ENCODE measurements around the gene DNAJC18. TPM values are rescaled to one million over a fixed set of nuclear protein-coding genes. Genes with fewer than 3 reads are reported as not detected.

DNAJC18 gene
- 54.0 TPM for total RNA-seq

DNA sequence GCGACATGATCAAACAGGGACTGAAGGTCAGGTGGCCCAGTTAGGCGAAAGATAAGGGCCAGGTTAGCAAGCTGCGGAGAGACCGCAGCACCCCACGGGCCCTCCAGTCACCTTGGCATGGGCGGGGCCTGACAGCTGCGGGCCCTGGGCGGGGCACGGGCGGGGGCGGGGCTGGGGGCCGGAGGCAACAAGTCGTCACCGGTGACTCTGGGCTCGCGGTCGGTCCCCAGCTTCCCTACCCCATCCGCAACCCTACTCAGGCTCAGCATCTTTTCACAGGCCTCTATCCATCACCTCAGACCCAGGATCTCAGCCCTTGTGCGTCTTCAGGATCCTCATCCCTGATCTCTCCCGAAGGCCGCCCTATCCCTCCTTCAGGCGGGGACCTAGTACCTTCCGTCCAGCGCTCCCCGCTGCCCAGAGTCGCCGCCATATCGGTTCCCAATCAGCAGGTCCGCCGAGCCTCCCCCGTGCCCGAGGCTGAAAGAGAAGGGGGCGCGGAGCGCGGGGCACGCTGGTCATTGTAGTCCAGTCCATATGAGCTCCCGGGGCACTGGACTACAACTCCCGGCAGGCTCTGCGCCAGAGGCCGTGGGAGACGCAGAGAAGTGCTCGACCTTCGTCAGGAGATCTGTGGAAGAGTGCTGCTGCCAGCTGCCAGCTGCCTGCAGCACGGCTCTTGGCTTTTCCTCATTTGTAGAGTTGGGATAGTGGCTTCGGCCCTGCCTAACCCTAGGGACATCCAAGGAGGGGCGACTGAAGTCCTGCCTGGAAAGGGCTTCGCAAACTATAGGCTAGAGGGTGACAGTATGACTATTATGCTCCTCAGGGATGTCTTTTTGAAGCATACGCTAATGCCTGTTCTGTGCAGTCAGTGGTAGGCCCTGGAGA lies at the start of gene DNAJC18:
DNAJC18 (minus strand) TSS at position 513 of the 891 bp plus-strand sequence; CDS start at position 433, 80 bp downstream.

DNA sequence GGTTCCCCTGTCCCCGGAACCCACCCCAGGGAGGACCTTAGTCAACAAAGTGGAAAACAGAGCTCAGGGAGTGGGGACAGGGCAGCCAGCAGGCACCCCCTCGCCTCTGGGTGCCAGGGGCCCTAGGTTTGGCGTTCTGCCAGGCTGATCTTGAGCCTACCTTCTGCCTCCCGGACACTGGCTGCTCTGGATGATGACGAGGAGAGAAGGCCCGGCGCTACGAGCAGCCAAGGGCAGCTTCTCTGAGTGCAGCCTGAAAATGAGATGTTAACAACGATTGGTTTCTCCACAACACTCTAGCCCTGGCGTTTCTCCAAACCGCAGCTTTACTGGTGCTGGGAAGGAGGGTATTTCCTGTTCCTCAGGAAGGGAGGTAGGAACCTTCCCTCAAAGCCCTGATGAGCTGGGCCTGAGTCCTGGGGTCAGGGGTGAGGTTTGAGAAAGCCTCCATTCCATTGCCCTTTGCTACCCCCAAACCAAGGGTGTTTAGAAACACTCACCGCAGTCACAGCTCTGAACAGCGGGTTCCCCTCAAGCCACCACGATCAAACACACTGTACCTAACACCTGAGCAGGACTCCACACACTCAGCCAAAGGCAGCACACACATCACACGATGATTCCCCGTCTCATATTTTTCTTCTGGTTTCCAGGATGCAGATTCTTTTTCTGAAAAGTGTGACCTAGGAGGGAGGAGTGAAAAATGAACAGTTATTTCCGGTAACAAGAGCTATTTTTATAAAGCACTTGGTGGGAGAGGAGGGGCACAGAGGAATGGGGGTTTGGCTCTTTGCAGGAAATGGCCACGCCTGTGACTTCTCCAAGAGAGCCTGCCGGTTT lies 42.9 kb upstream of the DNAJC18 start, which contains the start of gene STING1:
STING1 (minus strand) TSS at position 709 of the 840 bp plus-strand sequence. CDS start 1,054 bp downstream, outside the sequence.

DNA sequence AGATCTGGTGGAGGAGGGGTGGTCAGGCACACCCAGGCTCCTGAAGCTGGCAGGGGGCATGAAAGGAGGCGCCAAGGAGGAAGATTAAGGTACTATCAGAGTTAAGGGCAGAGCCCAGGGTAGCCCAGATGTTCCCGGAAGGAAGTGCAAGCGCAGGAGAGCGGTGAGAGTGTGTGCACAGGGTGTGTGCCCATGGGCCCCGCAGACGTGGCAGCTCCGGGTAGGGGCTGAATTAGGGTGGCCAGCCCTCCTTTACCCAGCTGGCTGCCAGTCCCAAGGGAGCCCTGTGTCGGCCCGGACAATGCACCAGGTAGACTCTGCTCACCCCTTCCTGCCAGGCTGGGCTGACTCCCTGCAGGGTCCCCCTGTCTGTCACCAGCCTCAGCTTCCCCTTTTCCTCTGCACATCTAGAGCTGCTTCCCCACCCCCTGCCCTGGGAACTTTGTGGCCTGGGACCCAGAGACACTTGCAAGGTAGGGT lies 31.5 kb upstream of the DNAJC18 start, which contains the start of gene SMIM33:
SMIM33 (plus strand) TSS at position 184 of the 480 bp plus-strand sequence; CDS start at position 302, 118 bp downstream.

DNA sequence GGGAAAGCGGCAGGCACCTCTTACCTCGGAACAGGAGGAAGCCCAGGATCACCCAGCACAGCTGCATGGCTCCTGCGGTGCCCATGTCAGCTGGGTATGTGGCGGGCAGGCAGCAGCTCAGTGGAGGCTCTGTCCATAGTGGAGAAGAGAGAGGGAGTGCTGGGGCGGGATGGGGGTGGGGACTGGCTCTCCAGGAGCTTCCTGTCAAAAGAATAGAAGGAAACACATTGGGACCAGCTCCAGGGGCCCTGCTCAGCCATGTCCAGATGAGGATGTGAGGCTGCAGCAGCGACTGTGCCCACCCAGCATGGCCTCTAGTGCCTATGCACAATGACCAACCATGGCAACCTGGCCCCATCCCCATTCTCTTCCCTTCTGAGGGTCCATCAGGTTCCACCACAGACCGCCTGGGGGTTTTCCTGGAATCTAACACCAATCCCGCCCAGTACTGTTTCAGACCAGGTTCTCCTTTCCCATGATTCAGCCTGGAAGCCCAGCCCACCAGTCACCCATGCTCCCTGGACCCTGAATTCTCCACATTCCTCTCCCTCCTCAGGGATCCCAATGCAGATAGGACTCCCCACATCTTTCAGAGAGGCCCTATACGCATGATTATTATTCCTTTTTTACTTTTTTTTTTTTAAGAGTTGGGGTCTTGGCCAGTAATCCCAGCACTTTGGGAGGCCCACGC lies 23.4 kb upstream of the DNAJC18 start, which contains the start of gene ECSCR:
ECSCR (minus strand) TSS at position 158 of the 691 bp plus-strand sequence; CDS start at position 85, 73 bp downstream.

DNA sequence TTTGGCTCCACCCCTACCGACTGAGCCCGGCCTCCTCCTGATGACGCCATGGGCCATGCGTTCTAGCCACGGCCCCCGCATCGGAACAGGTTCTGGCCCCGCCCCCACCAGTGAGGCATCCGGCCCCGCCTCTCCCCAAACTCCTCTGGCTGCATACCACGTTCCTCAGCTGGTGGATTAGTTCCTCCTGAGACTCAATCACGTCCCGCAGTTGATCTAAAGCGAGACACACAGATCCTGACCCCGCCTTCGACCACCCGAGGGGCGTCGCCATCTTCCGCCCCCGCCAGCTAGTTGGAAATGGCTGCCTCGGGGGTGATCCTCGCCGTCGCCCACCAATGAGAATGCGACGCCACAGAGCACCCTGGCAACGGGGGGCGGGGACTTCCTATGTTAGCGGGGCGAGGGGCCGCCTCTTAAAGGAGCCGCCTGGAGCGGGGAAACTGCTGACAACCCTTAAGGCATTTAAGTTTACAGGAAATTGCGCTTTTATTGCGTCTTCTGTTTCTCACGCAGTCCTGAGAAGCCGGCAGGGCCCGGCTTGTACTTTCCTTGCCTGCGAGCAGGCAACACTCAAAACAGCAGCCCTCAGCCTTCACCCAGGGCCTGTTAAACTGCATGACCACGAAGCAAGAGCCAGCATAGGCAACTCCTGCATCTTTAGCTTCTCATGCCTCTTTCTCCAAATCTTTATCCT lies 35.4 kb downstream of the DNAJC18 start, which contains the start of gene SPATA24:
SPATA24 (minus strand) TSS at position 303 of the 697 bp plus-strand sequence; CDS start at position 274, 29 bp downstream.

DNA sequence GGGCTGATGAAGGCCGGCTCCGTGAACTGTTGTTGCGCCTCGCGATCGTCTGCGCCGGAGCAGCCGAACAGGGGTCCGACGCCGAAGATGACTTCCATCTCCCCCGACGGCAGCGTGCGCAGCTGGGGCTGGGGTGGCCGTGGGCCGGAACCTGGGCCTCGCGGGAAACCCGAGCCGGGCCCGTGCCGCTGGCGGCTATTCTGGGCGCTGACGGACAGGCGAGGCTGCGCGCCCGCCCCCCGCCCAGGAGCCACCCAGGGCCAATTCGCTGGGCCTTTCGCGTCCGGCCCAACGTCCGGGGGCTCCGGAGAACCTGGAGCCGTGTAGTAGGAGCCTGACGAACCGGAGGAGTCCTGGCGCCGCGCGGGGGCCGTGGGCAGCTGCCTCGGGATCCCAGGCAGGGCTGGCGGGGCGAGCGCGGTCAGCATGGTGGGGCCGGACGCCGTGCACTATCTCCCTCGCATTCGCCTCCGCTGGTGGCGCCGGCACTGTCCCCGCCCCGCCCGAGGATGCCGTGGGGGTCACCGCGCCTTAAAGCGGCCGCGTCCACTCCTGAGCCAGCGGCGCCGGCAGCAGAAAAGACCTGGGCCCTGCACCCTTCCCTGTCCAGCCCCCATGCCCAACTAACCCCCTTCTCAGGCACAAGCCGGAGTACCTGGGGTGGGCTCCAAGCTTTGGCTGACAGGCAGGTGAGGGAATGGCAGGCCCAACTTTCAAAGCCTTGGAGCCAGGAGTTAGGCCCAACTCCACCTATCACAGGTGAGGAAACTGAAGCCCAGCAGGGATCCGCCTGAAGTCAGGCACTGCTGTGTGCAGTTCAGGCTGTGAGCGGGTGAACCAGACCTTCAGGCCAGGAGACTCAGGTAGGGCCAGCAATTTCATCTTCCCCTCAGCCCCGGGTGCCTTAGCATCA lies 44.4 kb downstream of the DNAJC18 start, which contains the start of gene PROB1:
PROB1 (minus strand) TSS at position 451 of the 913 bp plus-strand sequence; CDS start at position 428, 23 bp downstream.

DNA sequence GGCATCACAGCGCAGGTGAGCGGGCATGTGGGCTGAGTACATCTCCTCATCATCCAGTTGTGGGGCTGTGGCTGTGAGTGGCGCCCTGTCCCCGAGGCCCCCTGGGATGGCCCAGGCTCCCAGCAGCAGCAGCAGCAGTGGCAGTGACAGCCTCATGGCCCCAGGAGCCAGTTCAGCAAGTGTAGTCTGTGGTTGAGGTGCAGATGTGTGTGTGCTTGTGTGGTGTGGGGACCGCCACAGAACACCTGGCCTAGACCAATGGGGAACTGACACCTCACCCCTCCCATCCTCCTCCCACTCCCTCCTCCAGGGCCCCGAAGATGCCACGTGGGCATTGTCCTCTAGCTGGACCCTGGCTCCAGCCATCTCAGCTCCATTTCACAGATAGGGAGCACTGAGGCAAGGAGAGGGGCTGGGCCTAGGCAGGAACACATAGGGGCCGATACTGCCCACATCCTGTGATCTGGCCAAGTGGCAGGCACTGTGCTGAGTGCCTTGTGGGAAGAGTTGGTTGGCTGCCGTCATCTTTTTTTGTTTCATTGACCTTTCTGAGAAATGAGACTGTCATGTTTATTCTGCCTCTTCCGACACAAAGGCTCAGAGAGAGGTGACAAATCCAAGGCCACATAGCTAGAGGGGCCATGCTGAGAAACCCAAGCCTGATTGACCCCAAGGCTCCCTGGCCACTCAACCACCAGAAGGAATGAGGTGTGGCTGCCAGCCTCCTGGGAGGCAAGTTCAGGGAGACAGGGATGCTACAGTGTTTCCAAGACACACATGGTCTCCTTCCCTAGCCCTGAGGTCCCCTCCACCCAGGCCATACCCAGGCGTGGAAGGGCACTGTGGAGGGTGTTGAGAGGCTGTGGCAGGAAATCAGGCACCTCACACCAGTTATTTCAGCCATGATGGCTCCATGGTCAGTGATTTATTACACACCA lies 49.4 kb downstream of the DNAJC18 start, which contains the start of gene MZB1:
MZB1 (minus strand) TSS at position 213 of the 938 bp plus-strand sequence; CDS start at position 156, 57 bp downstream.

DNA sequence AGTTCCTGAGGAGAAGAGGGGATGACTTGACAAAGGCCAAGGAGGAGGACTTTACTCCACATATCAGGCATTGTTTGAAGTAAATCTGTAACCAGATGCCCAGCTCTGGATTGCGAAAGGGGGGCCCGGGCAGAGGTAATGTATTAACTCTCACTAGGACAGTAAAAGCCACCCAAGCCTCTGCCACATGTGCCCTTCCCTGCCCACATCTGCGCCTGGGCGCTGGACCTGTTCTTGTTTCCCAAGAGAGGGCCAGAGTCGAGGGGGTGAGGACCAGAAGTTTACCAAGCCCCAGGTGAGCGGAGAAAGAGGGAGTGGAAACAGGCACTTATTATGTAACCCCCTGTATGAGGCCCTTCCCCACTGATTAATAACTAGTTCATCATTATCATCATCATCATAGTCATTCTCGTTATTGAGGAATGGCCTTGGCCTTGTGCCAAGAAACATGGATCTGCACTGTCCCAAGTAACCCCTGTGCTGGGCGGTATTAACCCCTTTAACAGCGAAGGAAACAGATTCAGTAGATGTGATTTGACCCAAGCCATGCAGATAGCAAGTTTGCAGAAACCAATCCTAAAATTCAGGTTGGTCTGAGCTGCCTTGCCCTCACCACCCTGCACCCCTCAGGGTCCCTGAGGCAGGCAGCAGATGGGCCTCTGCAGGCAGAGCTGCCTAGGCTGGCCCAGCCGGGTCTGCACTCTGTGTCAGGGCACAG lies 55.9 kb downstream of the DNAJC18 start, which contains the start of gene SLC23A1:
SLC23A1 (minus strand) TSS at position 23 of the 718 bp plus-strand sequence. CDS start 44 bp downstream, outside the sequence.

Small RNAs within 50 kb of the gene (small RNA-seq; reads per million reads assigned to genes)
- gene RNU5B-4P = 0.72 reads per million, percentile 68 among the genes with 10 or more reads in this experiment

Other genes starting within 250 kb of the DNAJC18 start
- 14.8 TPM for gene SIL1, start 241.2 kb downstream of the DNAJC18 start, total RNA-seq
- 609 TPM for gene MATR3, start 145.8 kb downstream of the DNAJC18 start, total RNA-seq
- 135 TPM for gene PAIP2, start 97.7 kb downstream of the DNAJC18 start, total RNA-seq
- 0.69 TPM for gene SLC23A1, start 56.2 kb downstream of the DNAJC18 start, total RNA-seq
- not detected for gene MZB1, start 49.6 kb downstream of the DNAJC18 start, total RNA-seq
- 2.8 TPM for gene PROB1, start 44.4 kb downstream of the DNAJC18 start, total RNA-seq
- 8.5 TPM for gene SPATA24, start 35.4 kb downstream of the DNAJC18 start, total RNA-seq
- 11.3 TPM for gene ECSCR, start 23.2 kb upstream of the DNAJC18 start, total RNA-seq
- gene SMIM33, start 31.5 kb upstream of the DNAJC18 start, total RNA-seq = not detected
- 9.9 TPM for gene STING1, start 43.2 kb upstream of the DNAJC18 start, total RNA-seq
- gene UBE2D2, start 121.8 kb upstream of the DNAJC18 start, total RNA-seq = 122 TPM
- 53.5 TPM for gene CXXC5, start 208.8 kb upstream of the DNAJC18 start, total RNA-seq